PFSK-1 (cell line): ENCODE data around the gene SMAD2.

Experiments
- FOXP2 ChIP-seq: optimal IDR thresholded peaks from 2 replicates; pipeline ENCODE3; 2011; ENCODE audit warnings: borderline replicate concordance, control low read depth, inconsistent platforms; ENCODE audit not compliant: insufficient read depth; ENCODE audit errors: extremely low read length, extremely low read depth
- POLR2AphosphoS5 ChIP-seq: IDR thresholded peaks from 2 replicates; pipeline ENCODE4 v1.6.1; 2012; ENCODE audit warnings: low read depth, mild to moderate bottlenecking, control low read depth, low read length, moderate library complexity
- SIN3A ChIP-seq: IDR thresholded peaks from 2 replicates; pipeline ENCODE4 v1.6.1; 2012; ENCODE audit warnings: mild to moderate bottlenecking, low read length, moderate library complexity, borderline replicate concordance; ENCODE audit not compliant: insufficient read depth
- TAF1 ChIP-seq: IDR thresholded peaks from 2 replicates; pipeline ENCODE4 v1.6.1; 2012; ENCODE audit warnings: low read length, control low read depth, borderline replicate concordance; ENCODE audit not compliant: insufficient read depth
- TF ChIP-seq, protein P1 (sequence below), 2 experiments: IDR thresholded peaks; 2 replicates each; pipeline versions ENCODE4 v1.6.1 to v1.8.0; 2011 to 2012; ENCODE audit warnings: low read depth in 2 of 2, low read length in 2 of 2, control low read depth in 1 of 2, inconsistent platforms in 1 of 2, mild to moderate bottlenecking in 1 of 2, moderate library complexity in 1 of 2; ENCODE audit not compliant: insufficient read depth in 1 of 2

SMAD2 gene

DNA sequence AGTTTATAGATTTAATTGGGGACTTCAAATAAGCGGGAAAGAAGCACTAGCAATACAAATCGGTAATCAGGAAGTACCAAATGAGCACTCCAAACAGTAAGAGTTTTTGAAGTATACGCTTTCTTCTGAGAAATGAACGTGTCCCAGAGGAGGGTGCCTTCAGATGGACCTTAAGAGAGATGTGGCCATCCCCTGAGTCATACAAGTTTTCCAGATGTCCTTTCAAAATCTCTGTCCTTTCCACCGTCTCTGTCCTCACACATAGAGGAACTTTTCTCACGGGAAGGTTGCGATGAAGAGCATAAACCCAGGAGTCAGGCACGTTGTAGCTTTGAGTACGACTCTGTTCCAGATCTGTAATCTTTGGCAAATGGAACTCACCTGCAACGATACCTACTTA is 1.7 kb upstream of the SMAD2 start:
- TF ChIP-seq FOXP2: no peak
- no peak for TF ChIP-seq POLR2AphosphoS5
- TF ChIP-seq, protein P1, sequence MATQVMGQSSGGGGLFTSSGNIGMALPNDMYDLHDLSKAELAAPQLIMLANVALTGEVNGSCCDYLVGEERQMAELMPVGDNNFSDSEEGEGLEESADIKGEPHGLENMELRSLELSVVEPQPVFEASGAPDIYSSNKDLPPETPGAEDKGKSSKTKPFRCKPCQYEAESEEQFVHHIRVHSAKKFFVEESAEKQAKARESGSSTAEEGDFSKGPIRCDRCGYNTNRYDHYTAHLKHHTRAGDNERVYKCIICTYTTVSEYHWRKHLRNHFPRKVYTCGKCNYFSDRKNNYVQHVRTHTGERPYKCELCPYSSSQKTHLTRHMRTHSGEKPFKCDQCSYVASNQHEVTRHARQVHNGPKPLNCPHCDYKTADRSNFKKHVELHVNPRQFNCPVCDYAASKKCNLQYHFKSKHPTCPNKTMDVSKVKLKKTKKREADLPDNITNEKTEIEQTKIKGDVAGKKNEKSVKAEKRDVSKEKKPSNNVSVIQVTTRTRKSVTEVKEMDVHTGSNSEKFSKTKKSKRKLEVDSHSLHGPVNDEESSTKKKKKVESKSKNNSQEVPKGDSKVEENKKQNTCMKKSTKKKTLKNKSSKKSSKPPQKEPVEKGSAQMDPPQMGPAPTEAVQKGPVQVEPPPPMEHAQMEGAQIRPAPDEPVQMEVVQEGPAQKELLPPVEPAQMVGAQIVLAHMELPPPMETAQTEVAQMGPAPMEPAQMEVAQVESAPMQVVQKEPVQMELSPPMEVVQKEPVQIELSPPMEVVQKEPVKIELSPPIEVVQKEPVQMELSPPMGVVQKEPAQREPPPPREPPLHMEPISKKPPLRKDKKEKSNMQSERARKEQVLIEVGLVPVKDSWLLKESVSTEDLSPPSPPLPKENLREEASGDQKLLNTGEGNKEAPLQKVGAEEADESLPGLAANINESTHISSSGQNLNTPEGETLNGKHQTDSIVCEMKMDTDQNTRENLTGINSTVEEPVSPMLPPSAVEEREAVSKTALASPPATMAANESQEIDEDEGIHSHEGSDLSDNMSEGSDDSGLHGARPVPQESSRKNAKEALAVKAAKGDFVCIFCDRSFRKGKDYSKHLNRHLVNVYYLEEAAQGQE (IDR thresholded peaks at IDR 0.05; ENCODE audit: insufficient read depth in 1 of 2, low read depth in 2 of 2, low read length in 2 of 2): no peak
- TF ChIP-seq SIN3A: no peak
- TF ChIP-seq TAF1: no peak

DNA sequence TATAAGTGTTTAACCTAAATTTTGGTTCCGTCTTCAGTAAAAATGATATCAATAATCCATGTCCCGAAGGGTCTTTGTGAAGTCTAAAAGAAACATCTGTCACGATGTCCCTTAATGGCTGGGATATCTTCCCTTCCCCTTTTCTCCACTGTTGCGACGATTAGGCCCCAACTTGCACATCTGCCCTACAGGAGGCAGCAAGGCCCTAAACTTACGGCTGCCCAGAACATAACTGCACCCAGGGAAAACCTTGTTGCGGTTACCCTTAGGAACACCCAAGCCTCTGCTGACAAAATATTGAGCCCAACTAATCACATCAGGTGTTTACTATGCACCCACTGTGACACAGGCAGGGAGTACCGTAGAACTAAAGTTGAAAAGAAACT is 1.3 kb upstream of the SMAD2 start:
- TF ChIP-seq TAF1 (no peak), POLR2AphosphoS5 (no peak), FOXP2 (no peak), SIN3A (no peak)
- TF ChIP-seq, protein P1 (IDR thresholded peaks at IDR 0.05; ENCODE audit: insufficient read depth in 1 of 2, low read depth in 2 of 2, low read length in 2 of 2): no peak

DNA sequence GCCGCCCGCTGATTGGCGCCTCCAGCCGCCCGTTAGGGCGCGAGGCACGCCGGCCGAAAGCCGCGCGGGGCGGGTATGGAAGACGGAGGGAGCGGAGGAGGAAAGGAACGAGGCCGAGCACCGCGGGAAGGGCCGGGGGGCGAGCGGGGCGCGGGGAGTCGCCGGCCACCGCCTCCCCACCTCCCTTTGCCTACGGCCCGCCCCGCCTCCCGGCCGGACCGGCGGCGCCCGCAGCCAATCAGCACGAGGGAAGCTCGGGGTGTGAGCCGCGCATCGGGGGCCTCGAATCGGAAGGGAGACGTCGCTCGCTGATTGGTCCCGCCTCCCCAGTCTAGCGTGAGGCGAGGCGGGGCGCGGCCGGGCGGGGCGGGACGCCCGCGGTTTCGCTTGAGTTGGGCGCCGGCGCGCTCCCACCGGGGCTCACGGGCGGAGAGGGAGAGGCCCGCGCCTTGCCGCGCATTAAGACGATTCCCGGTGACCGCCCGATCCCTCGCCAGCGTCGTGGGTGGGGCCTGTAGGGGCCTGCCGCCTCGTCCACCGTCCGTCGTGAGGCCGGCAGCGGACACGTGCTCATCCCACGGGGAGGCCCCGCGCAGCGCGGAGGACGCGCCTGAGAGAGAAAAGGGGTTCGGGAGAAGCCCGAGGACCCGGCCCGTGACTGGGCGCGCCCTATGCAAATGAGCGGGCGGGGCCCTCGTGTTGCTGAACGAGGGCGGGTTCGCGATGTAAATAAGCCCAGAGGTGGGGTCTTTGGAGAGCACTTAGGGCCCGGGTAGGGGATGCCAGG is 665 bp upstream of the SMAD2 start:
- peak; percentile 19 for TF ChIP-seq FOXP2
- TF ChIP-seq, protein P1 (IDR thresholded peaks at IDR 0.05; ENCODE audit: insufficient read depth in 1 of 2, low read depth in 2 of 2, low read length in 2 of 2): no peak
- TF ChIP-seq SIN3A: no peak
- peak; percentile 73 for TF ChIP-seq POLR2AphosphoS5

GRCh38 chr18:47929681-47930198 is 719 bp downstream of the SMAD2 start:
- TF ChIP-seq SIN3A (0 out of 2 replicates have a peak, but pooled peaks have one; percentile 60), POLR2AphosphoS5 (no peak), TAF1 (no peak)
- TF ChIP-seq, protein P1 (IDR thresholded peaks at IDR 0.05; ENCODE audit: insufficient read depth in 1 of 2, low read depth in 2 of 2, low read length in 2 of 2): 0 out of 4 replicates have a peak, but pooled peaks of 1 of the 2 experiments have one; percentile 34
